GM12892 (cell line): ENCODE measurements around the gene CECR2.

Experiments
- POLR2A ChIP-seq: IDR thresholded peaks from 2 replicates; pipeline ENCODE4 v1.6.1; 2011; ENCODE audit warnings: low read depth, low read length, control low read depth
- POLR2AphosphoS5 ChIP-seq: IDR thresholded peaks from 2 replicates; pipeline ENCODE4 v1.6.1; 2011; ENCODE audit warnings: low read depth, low read length, control low read depth

GRCh38 chr22:17486313-17486712 lies 117.1 kb downstream of the CECR2 start:
- no peak for TF ChIP-seq POLR2AphosphoS5
- no peak for TF ChIP-seq POLR2A
